IMR-90 (cell line): Measurements from ENCODE around the gene ZNF584. TPM values are rescaled to one million over a fixed set of nuclear protein-coding genes. Genes with fewer than 3 reads are reported as not detected.

ENCODE experiments used
- microRNA-seq, 2 experiments: library from miRNA; stranded (forward) in 1 of 2; unstranded in 1 of 2; fragments of 10-50 nt in 1 of 2; fragments of <30 nt in 1 of 2; gene quantifications in 1 of 2; microRNA quantifications in 1 of 2; one replicate each; pipeline versions ENCODE3 to v1.1.0; 2013 to 2020; ENCODE audit not compliant: insufficient read depth in 1 of 2, insufficient read length in 1 of 2, unreplicated experiment in 1 of 2
- polyA plus RNA-seq, 3 experiments: library from polyadenylated mRNA; depleted of rRNA; stranded (reverse); fragments of >200 nt; gene quantifications; 2 replicates each; pipeline ENCODE4 v1.2.3, GENCODE V29; 2012; ENCODE audit warnings: low replicate concordance in 1 of 3
- small RNA-seq, 5 experiments: library from RNA; depleted of rRNA; stranded (forward); fragments of <200 nt; gene quantifications; one replicate each; pipeline ENCODE3, GENCODE V24; 2012
- total RNA-seq: library from RNA; depleted of rRNA; stranded (reverse); fragments of >200 nt; gene quantifications from 2 replicates; pipeline ENCODE4 v1.2.3, GENCODE V29; 2012; rRNA removed

ZNF584 gene
- total and polyA plus RNA-seq, 2 of the 4 experiments (the other 2 are of a cell fraction), result 11.6 to 15.4 TPM

Small RNA genes within 50 kb of the gene (microRNA-seq; reads per million reads assigned to microRNA genes)
- gene MIR4754 (ENCODE audit: insufficient read depth in 1 of 2, insufficient read length in 1 of 2, unreplicated experiment in 1 of 2), result 0 to 1.0 reads per million in 2 experiments
- not detected for gene RNA5SP473 (ENCODE audit: insufficient read depth, insufficient read length)

Small RNA genes within 50 kb of the gene (small RNA-seq; reads per million reads assigned to genes)
- 0 to 0.68 (median 0) reads per million in 5 experiments for gene MIR4754
- 0 to 14.5 (median 2.0) reads per million in 5 experiments for gene RNA5SP473

Other genes with a start within 250 kb of the ZNF584 start
- gene ZNF274, start 225.6 kb upstream of the ZNF584 start, total RNA-seq, result 12.5 and 15.2 TPM in 2 replicates
- 11.0 and 12.1 TPM in 2 replicates for gene ZNF274, start 225.6 kb upstream of the ZNF584 start, polyA plus RNA-seq (2012; rRNA removed)
- 35.3 and 45.9 TPM in 2 replicates for gene ZNF544, start 179.7 kb upstream of the ZNF584 start, total RNA-seq
- gene ZNF544, start 179.7 kb upstream of the ZNF584 start, polyA plus RNA-seq (2012; rRNA removed), result 14.4 and 19.3 TPM in 2 replicates
- gene ZNF8, start 129.7 kb upstream of the ZNF584 start, total RNA-seq, result 3.9 and 4.4 TPM in 2 replicates
- gene ZNF8, start 129.7 kb upstream of the ZNF584 start, polyA plus RNA-seq (2012; rRNA removed), result 1.5 and 2.1 TPM in 2 replicates
- 30.8 and 33.0 TPM in 2 replicates for gene ERVK3-1, start 103.3 kb upstream of the ZNF584 start, total RNA-seq
- 34.9 and 39.3 TPM in 2 replicates for gene ERVK3-1, start 103.3 kb upstream of the ZNF584 start, polyA plus RNA-seq (2012; rRNA removed)
- gene ZSCAN22, start 81.7 kb upstream of the ZNF584 start, total RNA-seq, result 1.9 and 2.5 TPM in 2 replicates
- 1.8 and 2.2 TPM in 2 replicates for gene ZSCAN22, start 81.7 kb upstream of the ZNF584 start, polyA plus RNA-seq (2012; rRNA removed)
- gene A1BG, start 55.2 kb upstream of the ZNF584 start, total RNA-seq, result 4.5 and 6.4 TPM in 2 replicates
- 54.5 and 65.7 TPM in 2 replicates for gene A1BG, start 55.2 kb upstream of the ZNF584 start, polyA plus RNA-seq (2012; rRNA removed)
- 0.18 and 0.56 TPM in 2 replicates for gene ZNF497, start 45.9 kb upstream of the ZNF584 start, total RNA-seq
- gene ZNF497, start 45.9 kb upstream of the ZNF584 start, polyA plus RNA-seq (2012; rRNA removed), result 0.24 and 0.27 TPM in 2 replicates
- gene ZNF837, start 27.6 kb upstream of the ZNF584 start, total RNA-seq, result 0.54 and 0.56 TPM in 2 replicates
- gene ZNF837, start 27.6 kb upstream of the ZNF584 start, polyA plus RNA-seq (2012; rRNA removed), result 1.2 and 1.9 TPM in 2 replicates
- 3,811 and 5,858 TPM in 2 replicates for gene RPS5, start 21.4 kb upstream of the ZNF584 start, total RNA-seq
- 3,265 and 3,617 TPM in 2 replicates for gene RPS5, start 21.4 kb upstream of the ZNF584 start, polyA plus RNA-seq (2012; rRNA removed)
- gene RNF225, start 13.0 kb upstream of the ZNF584 start, total RNA-seq, result not detected in 2 replicates
- gene RNF225, start 13.0 kb upstream of the ZNF584 start, polyA plus RNA-seq (2012; rRNA removed), result 0.10 TPM in 1 of 2 replicates, not detected in the other
- gene ZNF132, start 31.5 kb downstream of the ZNF584 start, total RNA-seq, result 8.9 and 13.6 TPM in 2 replicates
- gene ZNF132, start 31.5 kb downstream of the ZNF584 start, polyA plus RNA-seq (2012; rRNA removed), result 1.4 and 2.4 TPM in 2 replicates
- 3.3 and 4.1 TPM in 2 replicates for gene ZNF324B, start 43.0 kb downstream of the ZNF584 start, total RNA-seq
- 2.8 and 3.5 TPM in 2 replicates for gene ZNF324B, start 43.0 kb downstream of the ZNF584 start, polyA plus RNA-seq (2012; rRNA removed)
- 6.6 and 6.9 TPM in 2 replicates for gene ZNF324, start 58.4 kb downstream of the ZNF584 start, total RNA-seq
- 5.6 and 6.0 TPM in 2 replicates for gene ZNF324, start 58.4 kb downstream of the ZNF584 start, polyA plus RNA-seq (2012; rRNA removed)
- 3.9 and 4.8 TPM in 2 replicates for gene ZNF446, start 67.7 kb downstream of the ZNF584 start, total RNA-seq
- 6.9 and 7.5 TPM in 2 replicates for gene ZNF446, start 67.7 kb downstream of the ZNF584 start, polyA plus RNA-seq (2012; rRNA removed)
- 7.5 and 7.7 TPM in 2 replicates for gene SLC27A5, start 103.3 kb downstream of the ZNF584 start, total RNA-seq
- gene SLC27A5, start 103.3 kb downstream of the ZNF584 start, polyA plus RNA-seq (2012; rRNA removed), result 11.2 and 13.5 TPM in 2 replicates
- 1.4 TPM in 2 replicates for gene ZBTB45, start 111.2 kb downstream of the ZNF584 start, total RNA-seq
- 9.7 and 13.5 TPM in 2 replicates for gene ZBTB45, start 111.2 kb downstream of the ZNF584 start, polyA plus RNA-seq (2012; rRNA removed)
- 313 and 349 TPM in 2 replicates for gene TRIM28, start 135.4 kb downstream of the ZNF584 start, total RNA-seq
- 465 and 964 TPM in 2 replicates for gene TRIM28, start 135.4 kb downstream of the ZNF584 start, polyA plus RNA-seq (2012; rRNA removed)
- gene CHMP2A, start 146.5 kb downstream of the ZNF584 start, total RNA-seq, result 105 and 128 TPM in 2 replicates
- gene CHMP2A, start 146.5 kb downstream of the ZNF584 start, polyA plus RNA-seq (2012; rRNA removed), result 183 and 202 TPM in 2 replicates
- 55.9 and 63.0 TPM in 2 replicates for gene UBE2M, start 150.0 kb downstream of the ZNF584 start, total RNA-seq
- 66.6 and 72.5 TPM in 2 replicates for gene UBE2M, start 150.0 kb downstream of the ZNF584 start, polyA plus RNA-seq (2012; rRNA removed)
- gene MZF1, start 164.7 kb downstream of the ZNF584 start, total RNA-seq, result 3.4 and 3.6 TPM in 2 replicates
- gene MZF1, start 164.7 kb downstream of the ZNF584 start, polyA plus RNA-seq (2012; rRNA removed), result 15.0 and 17.1 TPM in 2 replicates